Vagina (tissue), 2 donors: ENCODE data around the gene P2RY2.

Source experiments
- CTCF ChIP-seq, 3 experiments: fragments of 450-650 bp in 2 of 3; fragments of 200-600 bp in 1 of 3; sonication (generic) in 1 of 3; IDR thresholded peaks; one replicate each; pipeline ENCODE4 v1.5.1; 2017 to 2019; ENCODE audit warnings: antibody characterized with exemption in 3 of 3, mild to moderate bottlenecking in 2 of 3, moderate library complexity in 2 of 3
- POLR2AphosphoS5 ChIP-seq, 2 donors: sonication (generic); formaldehyde crosslinking; IDR thresholded peaks; one replicate each; pipeline ENCODE4 v1.9.0; 2017; ENCODE audit warnings: antibody characterized with exemption in 2 of 2, mild to moderate bottlenecking in 2 of 2, low read depth in 1 of 2; ENCODE audit not compliant: insufficient read depth in 1 of 2

DNA sequence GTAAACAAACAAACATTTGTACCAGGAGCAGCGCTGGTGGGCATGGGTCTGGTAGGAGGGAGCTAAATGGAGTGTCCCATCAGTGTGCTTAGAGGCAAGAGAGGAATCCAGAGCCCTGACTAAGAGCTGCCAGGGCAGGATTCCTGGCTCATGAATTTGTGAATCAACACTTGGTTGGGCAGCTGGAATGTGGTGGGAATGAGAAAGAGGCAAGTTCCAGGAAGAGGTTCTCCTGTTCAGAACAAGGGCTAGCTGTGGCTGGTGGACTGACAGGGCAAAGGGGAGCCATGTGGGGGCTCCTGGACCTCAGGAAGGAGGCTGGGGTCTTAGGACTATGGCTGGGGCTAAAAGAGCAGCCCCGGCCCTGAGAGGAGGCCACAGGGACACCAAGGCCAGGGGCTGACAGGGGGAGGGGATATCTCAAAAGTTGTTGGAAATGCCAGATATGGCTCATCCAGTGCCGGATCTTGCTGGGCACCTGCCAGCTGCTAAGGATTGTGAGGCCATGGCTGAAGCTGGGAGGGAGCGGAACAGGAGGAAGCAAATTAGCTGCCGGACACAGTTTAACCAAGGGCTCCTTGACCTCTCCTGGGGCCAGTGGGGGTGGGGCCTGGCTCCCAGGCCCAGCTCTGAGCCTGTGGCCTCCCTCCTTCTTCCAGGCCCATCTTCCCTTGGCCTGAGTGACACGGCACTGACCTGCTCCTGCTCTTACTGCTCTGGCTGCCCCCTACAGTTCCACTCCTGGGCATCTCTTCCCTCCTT lies 39.4 kb downstream of the P2RY2 start:
- no peak for TF ChIP-seq CTCF (IDR thresholded peaks at IDR 0.05)
- no peak for TF ChIP-seq POLR2AphosphoS5 (IDR thresholded peaks at IDR 0.05; ENCODE audit: insufficient read depth in 1 of 2, low read depth in 1 of 2)
